Activated B cell treated with CpG ODN at 0.5 μM for 24 hours (primary cell): ENCODE results near the gene PLET1. TPM values are rescaled to one million over a fixed set of nuclear protein-coding genes. Genes with fewer than 3 reads are reported as not detected.
A peak's percentile ranks its signal among the peaks of the same experiment; 100 is the strongest.

Source experiments
- ATAC-seq: fragments of 200-7000 bp; cut with Tn5 transposase; one replicate; pipeline ENCODE4 v1.10.0; 2021; ENCODE audit warnings: low read depth, mild to moderate bottlenecking, moderate library complexity
- CTCF ChIA-PET: fragments of 350-600 bp; sonication (Branson Sonifier 250); formaldehyde crosslinking; loops from one replicate; lab custom pipeline; 2021; ENCODE audit warnings: antibody characterized with exemption; lab: Charles Lee
- POLR2A ChIA-PET: fragments of 350-600 bp; sonication (Branson Sonifier 250); formaldehyde crosslinking; loops from one replicate; lab custom pipeline; 2021; ENCODE audit warnings: antibody characterized with exemption; lab: Charles Lee
- DNase-seq: peaks from one replicate; pipeline ENCODE4 v3.0.0; 2022
- H3K27ac Mint-ChIP-seq: one replicate; pipeline ENCODE4 v1.8.0; 2020; ENCODE audit warnings: mixed read lengths
- H3K27me3 Mint-ChIP-seq: one replicate; pipeline ENCODE4 v1.8.0; 2021; ENCODE audit warnings: mixed read lengths
- H3K36me3 Mint-ChIP-seq: one replicate; pipeline ENCODE4 v1.8.0; 2021; ENCODE audit warnings: low read depth, mixed read lengths
- H3K4me1 Mint-ChIP-seq: one replicate; pipeline ENCODE4 v1.8.0; 2021; ENCODE audit warnings: mixed read lengths
- H3K4me3 Mint-ChIP-seq: one replicate; pipeline ENCODE4 v1.8.0; 2020; ENCODE audit warnings: mild to moderate bottlenecking, mixed read lengths
- H3K9me3 Mint-ChIP-seq: one replicate; pipeline ENCODE4 v1.8.0; 2020; ENCODE audit warnings: mixed read lengths
- intact Hi-C: fragments of 100-400 bp; cut with micrococcal nuclease; formaldehyde crosslinking; loops from one replicate; pipeline ENCODE4 v1.15.1; 2024
- total RNA-seq: library from RNA; stranded (reverse); gene quantifications from 2 replicates; pipeline ENCODE4 v1.2.3, GENCODE V29; 2022
- TF ChIP-seq, protein P1 (sequence below): fragments of 200-600 bp; IDR thresholded peaks from one replicate; pipeline ENCODE4 v1.8.0; 2022; ENCODE audit warnings: antibody characterized with exemption, mild to moderate bottlenecking

The PLET1 gene
- total RNA-seq, 1 donor from 2014 or later: not detected

DNA sequence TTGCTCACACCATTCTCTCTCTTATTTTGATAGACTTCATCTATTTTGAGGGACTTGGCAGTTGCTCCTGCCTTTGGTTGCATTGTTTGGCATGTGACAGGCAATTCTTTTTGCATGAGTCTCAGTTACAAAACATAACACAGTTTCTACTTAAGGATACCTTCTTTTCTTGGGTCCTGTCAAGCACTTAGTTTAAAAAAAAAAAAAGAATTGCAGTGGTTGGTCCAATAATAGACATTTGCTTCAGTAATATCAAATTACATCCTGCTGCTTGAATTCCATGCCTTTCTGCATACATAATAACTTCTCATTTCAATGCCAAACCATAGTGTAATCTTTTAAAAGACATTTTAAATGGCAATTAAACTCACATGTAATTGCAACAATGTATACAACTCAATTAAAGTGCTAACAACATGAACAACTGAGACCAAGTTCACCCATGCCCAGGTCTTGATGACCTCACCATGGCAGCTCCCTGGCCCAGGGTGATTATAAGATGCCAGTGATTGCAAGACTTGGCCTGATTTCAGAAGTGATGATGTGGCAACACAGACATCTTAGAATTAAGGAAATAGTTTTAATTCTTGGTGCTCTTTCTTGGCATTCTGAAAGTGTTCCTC lies 32.2 kb upstream of the PLET1 start:
- Mint-ChIP-seq H3K27me3 (no peaks in the 10 kb centered on the region), H3K9me3 (no peaks in the 10 kb centered on the region)

DNA sequence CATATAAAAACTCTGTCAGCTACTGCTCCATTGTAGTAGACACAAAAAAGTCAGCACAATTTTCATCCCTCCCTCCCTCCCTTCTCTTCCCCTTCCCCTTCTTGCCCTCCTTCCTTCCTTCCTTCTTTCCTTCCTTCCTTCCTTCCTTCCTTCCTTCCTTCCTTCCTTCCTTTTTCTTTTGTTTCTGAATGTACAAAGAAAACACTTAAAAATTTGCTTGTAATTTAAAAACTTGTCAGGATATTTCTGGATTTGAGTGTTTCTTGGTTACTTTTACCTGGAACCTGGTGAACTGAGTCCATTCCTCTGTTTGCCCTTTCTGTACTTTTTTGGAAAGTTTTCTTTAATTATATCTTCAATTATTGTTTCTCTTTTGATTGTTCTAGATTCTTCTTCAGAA lies 31.5 kb upstream of the PLET1 start:
- Mint-ChIP-seq H3K9me3 (no peaks in the 10 kb centered on the region), H3K27me3 (no peaks in the 10 kb centered on the region), H3K4me1 (peaks cover 13% of the 10 kb centered on the region), H3K4me3 (no peak overlapping the region), H3K27ac (no peak overlapping the region), H3K36me3 (no peaks in the 10 kb centered on the region)
- POLR2A ChIA-PET: interaction anchor here (0.8 kb wide), 1 partner anchor 217 kb away, joined by 5 read pairs; no protein-coding TSS in a partner anchor
- TF ChIP-seq, protein P1, sequence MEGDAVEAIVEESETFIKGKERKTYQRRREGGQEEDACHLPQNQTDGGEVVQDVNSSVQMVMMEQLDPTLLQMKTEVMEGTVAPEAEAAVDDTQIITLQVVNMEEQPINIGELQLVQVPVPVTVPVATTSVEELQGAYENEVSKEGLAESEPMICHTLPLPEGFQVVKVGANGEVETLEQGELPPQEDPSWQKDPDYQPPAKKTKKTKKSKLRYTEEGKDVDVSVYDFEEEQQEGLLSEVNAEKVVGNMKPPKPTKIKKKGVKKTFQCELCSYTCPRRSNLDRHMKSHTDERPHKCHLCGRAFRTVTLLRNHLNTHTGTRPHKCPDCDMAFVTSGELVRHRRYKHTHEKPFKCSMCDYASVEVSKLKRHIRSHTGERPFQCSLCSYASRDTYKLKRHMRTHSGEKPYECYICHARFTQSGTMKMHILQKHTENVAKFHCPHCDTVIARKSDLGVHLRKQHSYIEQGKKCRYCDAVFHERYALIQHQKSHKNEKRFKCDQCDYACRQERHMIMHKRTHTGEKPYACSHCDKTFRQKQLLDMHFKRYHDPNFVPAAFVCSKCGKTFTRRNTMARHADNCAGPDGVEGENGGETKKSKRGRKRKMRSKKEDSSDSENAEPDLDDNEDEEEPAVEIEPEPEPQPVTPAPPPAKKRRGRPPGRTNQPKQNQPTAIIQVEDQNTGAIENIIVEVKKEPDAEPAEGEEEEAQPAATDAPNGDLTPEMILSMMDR: no peak
- intact Hi-C loops: loop anchor here (5.0 to 10.0 kb wide), 3 partner anchors 160 to 1480 kb away; partner anchors contain the start of gene ZW10
- DNase-seq (no peak), ATAC-seq (no peak)
- CTCF ChIA-PET: interaction anchor here (1.0 kb wide), 2 partner anchors 12 to 997 kb away, joined by 3 to 4 read pairs; no protein-coding TSS in a partner anchor

More for the DNA sequence above, 32.2 kb upstream of the PLET1 start:
- no peak overlapping the region for H3K4me3 Mint-ChIP-seq
- H3K4me1 Mint-ChIP-seq: peaks cover 13% of the 10 kb centered on the region
- no peak overlapping the region for H3K27ac Mint-ChIP-seq
- TF ChIP-seq, protein P1: no peak
- intact Hi-C loops: loop anchor here (5.0 to 10.0 kb wide), 3 partner anchors 159 to 1479 kb away; partner anchors contain the start of gene ZW10
- ATAC-seq (no peak), DNase-seq (no peak)
- ChIA-PET POLR2A (interaction anchor here (0.8 kb wide), 1 partner anchor 218 kb away, joined by 5 read pairs; no protein-coding TSS in a partner anchor), CTCF (interaction anchor here (1.5 kb wide), 1 partner anchor 13 kb away, joined by 4 read pairs; no protein-coding TSS in a partner anchor)
- no peaks in the 10 kb centered on the region for H3K36me3 Mint-ChIP-seq

DNA sequence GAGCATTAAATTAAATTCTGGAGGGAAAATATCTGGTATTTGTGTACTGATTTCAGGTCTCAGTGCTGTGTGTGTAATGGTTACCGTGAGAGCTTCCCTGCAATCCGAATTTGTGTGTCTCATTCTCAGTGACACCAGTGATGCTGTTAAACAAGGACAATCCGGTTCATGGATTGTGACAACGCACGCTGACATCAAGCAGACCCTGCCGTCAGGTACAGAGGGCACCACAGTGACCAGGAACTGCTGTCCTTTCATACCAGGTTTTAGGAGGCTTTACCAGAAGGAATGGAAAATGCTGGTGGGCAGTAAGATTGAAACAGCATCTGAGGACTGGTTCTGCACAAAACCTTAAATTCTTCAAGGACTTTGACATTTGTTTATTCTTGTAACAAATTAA lies 30.5 kb upstream of the PLET1 start:
- no peak overlapping the region for H3K27ac Mint-ChIP-seq
- intact Hi-C loops: loop anchor here (2.0 to 10.0 kb wide), 4 partner anchors 161 to 1481 kb away; partner anchors contain the start of gene ZW10
- no peak for ATAC-seq
- H3K36me3 Mint-ChIP-seq: no peaks in the 10 kb centered on the region
- no peaks in the 10 kb centered on the region for H3K9me3 Mint-ChIP-seq
- H3K4me3 Mint-ChIP-seq: no peak overlapping the region
- POLR2A ChIA-PET: no interaction called here
- peaks cover 13% of the 10 kb centered on the region for H3K4me1 Mint-ChIP-seq
- DNase-seq: no peak
- TF ChIP-seq, protein P1: no peak
- CTCF ChIA-PET: interaction anchor here (1.0 kb wide), 2 partner anchors 11 to 998 kb away, joined by 3 to 4 read pairs; no protein-coding TSS in a partner anchor
- H3K27me3 Mint-ChIP-seq: no peaks in the 10 kb centered on the region

DNA sequence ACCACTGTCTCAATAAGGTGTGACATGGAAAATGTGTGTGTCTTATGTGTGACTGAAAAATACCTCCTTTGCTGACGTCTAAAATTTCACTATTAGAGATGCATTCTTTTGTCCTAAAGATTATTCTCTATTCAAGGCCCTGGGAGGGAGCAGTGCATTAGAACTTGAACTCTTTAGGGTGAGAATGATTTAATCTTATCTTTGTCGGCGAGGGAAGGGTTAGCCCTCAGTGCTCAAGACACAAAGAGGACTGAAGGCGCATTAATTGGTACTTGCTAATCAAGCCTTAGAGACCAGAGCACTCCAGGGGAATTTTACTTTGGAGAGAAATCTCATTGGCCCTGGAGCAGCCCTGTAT lies 29.8 kb upstream of the PLET1 start:
- DNase-seq: no peak
- ATAC-seq: no peak
- H3K36me3 Mint-ChIP-seq: no peaks in the 10 kb centered on the region
- H3K4me1 Mint-ChIP-seq: peaks cover 13% of the 10 kb centered on the region
- TF ChIP-seq, protein P1: no peak
- ChIA-PET CTCF (no interaction called here), POLR2A (no interaction called here)
- peak overlapping the region; percentile 0 for H3K27ac Mint-ChIP-seq
- no peaks in the 10 kb centered on the region for H3K27me3 Mint-ChIP-seq
- H3K9me3 Mint-ChIP-seq: no peaks in the 10 kb centered on the region
- H3K4me3 Mint-ChIP-seq: peak overlapping the region; percentile 78
- intact Hi-C loops: loop anchor here (1.0 to 10.0 kb wide), 6 partner anchors 162 to 1482 kb away; partner anchors contain the start of gene ZW10
